SK-N-SH treated with all-trans-retinoic acid at 6 μM for 48 hours (cell line): ENCODE data around the gene OR56A1.

Experiments
- ATAC-seq: fragments of 200-7000 bp; cut with Tn5 transposase; 3 replicates; pipeline ENCODE4 v1.9.1; 2020; ENCODE audit warnings: mild to moderate bottlenecking, moderate library complexity
- ARNTL ChIP-seq: fragments of 450-650 bp; formaldehyde crosslinking; IDR thresholded peaks from 2 replicates; pipeline ENCODE4 v1.5.0; 2020; ENCODE audit warnings: low read depth, mild to moderate bottlenecking, moderate library complexity, borderline replicate concordance
- BACH2 ChIP-seq: fragments of 250-450 bp; sonication (Bioruptor Pico); IDR thresholded peaks from 2 replicates; pipeline ENCODE4 v1.9.0; 2021; ENCODE audit warnings: mild to moderate bottlenecking, borderline replicate concordance
- CREB5 ChIP-seq: fragments of 250-450 bp; sonication (Bioruptor Pico); IDR thresholded peaks from 2 replicates; pipeline ENCODE4 v1.5.1; 2020; ENCODE audit warnings: low read depth, mild to moderate bottlenecking, moderate library complexity
- CSDC2 ChIP-seq: fragments of 250-450 bp; sonication (Bioruptor Pico); IDR thresholded peaks from 2 replicates; pipeline ENCODE4 v1.5.0; 2020; ENCODE audit warnings: mild to moderate bottlenecking, moderate library complexity
- CSRNP3 ChIP-seq: fragments of 250-450 bp; sonication (Bioruptor Pico); IDR thresholded peaks from 2 replicates; pipeline ENCODE4 v1.5.1; 2021; ENCODE audit warnings: mild to moderate bottlenecking, moderate library complexity
- ESRRG ChIP-seq: fragments of 250-450 bp; sonication (Bioruptor Pico); IDR thresholded peaks from 2 replicates; pipeline ENCODE4 v1.6.1; 2021; ENCODE audit warnings: mild to moderate bottlenecking
- GLIS3 ChIP-seq: fragments of 250-450 bp; sonication (Bioruptor Pico); IDR thresholded peaks from 2 replicates; pipeline ENCODE4 v1.5.0; 2020; ENCODE audit warnings: mild to moderate bottlenecking, moderate library complexity
- ISL1 ChIP-seq: fragments of 250-450 bp; sonication (Bioruptor Pico); IDR thresholded peaks from 2 replicates; pipeline ENCODE4 v2.1.2; 2022; ENCODE audit warnings: mild to moderate bottlenecking, moderate library complexity
- OSR1 ChIP-seq: fragments of 250-450 bp; sonication (Bioruptor Pico); IDR thresholded peaks from 2 replicates; pipeline ENCODE4 v1.8.0; 2022; ENCODE audit warnings: moderate library complexity, mild to moderate bottlenecking, inconsistent platforms
- POU6F1 ChIP-seq: fragments of 250-450 bp; sonication (Bioruptor Pico); IDR thresholded peaks from 2 replicates; pipeline ENCODE4 v1.8.0; 2021; ENCODE audit warnings: low read depth, mild to moderate bottlenecking, moderate library complexity, borderline replicate concordance
- PPARA ChIP-seq: fragments of 250-450 bp; sonication (Bioruptor Pico); IDR thresholded peaks from 2 replicates; pipeline ENCODE4 v1.5.0; 2020; ENCODE audit warnings: mild to moderate bottlenecking, borderline replicate concordance
- RARB ChIP-seq: fragments of 250-450 bp; sonication (Bioruptor Pico); IDR thresholded peaks from 2 replicates; pipeline ENCODE4 v1.8.0; 2021; ENCODE audit warnings: mild to moderate bottlenecking, moderate library complexity
- SNAI2 ChIP-seq: fragments of 250-450 bp; sonication (Bioruptor Pico); IDR thresholded peaks from 2 replicates; pipeline ENCODE4 v1.5.0; 2020; ENCODE audit warnings: mild to moderate bottlenecking, moderate library complexity
- TCF4 ChIP-seq: fragments of 250-450 bp; sonication (Bioruptor Pico); IDR thresholded peaks from 2 replicates; pipeline ENCODE4 v1.8.0; 2021; ENCODE audit warnings: mild to moderate bottlenecking, moderate library complexity, borderline replicate concordance
- TOX ChIP-seq: fragments of 250-450 bp; sonication (Bioruptor Pico); IDR thresholded peaks from 2 replicates; pipeline ENCODE4 v1.8.0; 2021; ENCODE audit warnings: mild to moderate bottlenecking, moderate library complexity, borderline replicate concordance
- TSHZ2 ChIP-seq: fragments of 250-450 bp; sonication (Bioruptor Pico); IDR thresholded peaks from 2 replicates; pipeline ENCODE4 v1.5.0; 2020; ENCODE audit warnings: mild to moderate bottlenecking, moderate library complexity
- ZC3H10 ChIP-seq: fragments of 250-450 bp; sonication (Bioruptor Pico); IDR thresholded peaks from 2 replicates; pipeline ENCODE4 v1.5.1; 2021; ENCODE audit warnings: mild to moderate bottlenecking, moderate library complexity
- ZFP3 ChIP-seq: fragments of 250-450 bp; sonication (Bioruptor Pico); IDR thresholded peaks from 2 replicates; pipeline ENCODE4 v1.5.0; 2020; ENCODE audit warnings: mild to moderate bottlenecking, moderate library complexity
- ZFP30 ChIP-seq: fragments of 450-650 bp; formaldehyde crosslinking; IDR thresholded peaks from 2 replicates; pipeline ENCODE4 v1.5.0; 2022; ENCODE audit warnings: mild to moderate bottlenecking, moderate library complexity
- ZNF565 ChIP-seq: fragments of 450-650 bp; formaldehyde crosslinking; conservative IDR thresholded peaks from 2 replicates; pipeline ENCODE4 v1.5.0; 2020; ENCODE audit warnings: low read depth, mild to moderate bottlenecking, moderate library complexity
- ZNF70 ChIP-seq: fragments of 450-650 bp; formaldehyde crosslinking; IDR thresholded peaks from 2 replicates; pipeline ENCODE4 v1.5.0; 2020; ENCODE audit warnings: mild to moderate bottlenecking, moderate library complexity
- ZNF8 ChIP-seq: fragments of 450-650 bp; formaldehyde crosslinking; IDR thresholded peaks from 2 replicates; pipeline ENCODE4 v1.5.0; 2020; ENCODE audit warnings: mild to moderate bottlenecking, moderate library complexity

OR56A1 gene

GRCh38 chr11:5992604-5993251 is 37.8 kb downstream of the OR56A1 start:
- ATAC-seq = peak; percentile 76
- TF ChIP-seq ZFP3 (CRISPR knock-in tag) (no peak), OSR1 (CRISPR knock-in tag) (no peak), RARB (CRISPR knock-in tag) (no peak), BACH2 (CRISPR knock-in tag) (no peak), CSDC2 (CRISPR knock-in tag) (no peak), CSRNP3 (no peak), ESRRG (no peak), GLIS3 (CRISPR knock-in tag) (no peak), ZNF8 (CRISPR knock-in tag) (no peak), SNAI2 (CRISPR knock-in tag) (no peak), ZC3H10 (no peak), TCF4 (no peak)
- TF ChIP-seq, all 23 proteins: peak for 0

- ATAC-seq = no peak
- TF ChIP-seq PPARA (CRISPR knock-in tag) (no peak), RARB (CRISPR knock-in tag) (no peak), ZNF70 (no peak), TSHZ2 (no peak), TOX (CRISPR knock-in tag) (no peak), CSDC2 (CRISPR knock-in tag) (no peak), GLIS3 (CRISPR knock-in tag) (no peak), TCF4 (no peak), ZFP30 (no peak), CSRNP3 (no peak), POU6F1 (CRISPR knock-in tag) (no peak), SNAI2 (CRISPR knock-in tag) (no peak), OSR1 (CRISPR knock-in tag) (no peak), CREB5 (CRISPR knock-in tag) (no peak), BACH2 (CRISPR knock-in tag) (no peak), ZNF565 (CRISPR knock-in tag) (no peak), ESRRG (no peak), ARNTL (CRISPR knock-in tag) (no peak), ZFP3 (CRISPR knock-in tag) (no peak), ISL1 (CRISPR knock-in tag) (no peak)
These were observed 38.4 kb downstream of the OR56A1 start for GRCh38 chr11:5992150-5992549.

GRCh38 chr11:5989203-5989602 is 41.4 kb downstream of the OR56A1 start:
- ATAC-seq = no peak
- no peak for TF ChIP-seq ZNF565 (CRISPR knock-in tag)
- no peak for TF ChIP-seq SNAI2 (CRISPR knock-in tag)
- TF ChIP-seq TSHZ2 = no peak
- no peak for TF ChIP-seq CREB5 (CRISPR knock-in tag)
- TF ChIP-seq CSRNP3 = no peak
